IPS-15b (cell line): ENCODE measurements around the gene PHLPP2.
"Not testable (repeated sequence)": the region's sequence is repeated elsewhere in the genome, so short reads cannot be mapped to it uniquely, and the experiment has no call there.

ENCODE experiments used
- H3K27me3 ChIP-seq: one replicate; pipeline ENCODE4 v1.6.1; 2013; ENCODE audit warnings: low read length; ENCODE audit not compliant: control insufficient read depth, insufficient read depth
- H3K36me3 ChIP-seq: one replicate; pipeline ENCODE4 v1.6.1; 2013; ENCODE audit warnings: low read length; ENCODE audit not compliant: control insufficient read depth, insufficient read depth
- H3K4me1 ChIP-seq: one replicate; pipeline ENCODE4 v1.6.1; 2013; ENCODE audit warnings: mild to moderate bottlenecking, low read length; ENCODE audit not compliant: control insufficient read depth, insufficient read depth
- H3K4me3 ChIP-seq: one replicate; pipeline ENCODE4 v1.5.1; 2013; ENCODE audit warnings: low read depth, low read length
- H3K9ac ChIP-seq: one replicate; pipeline ENCODE4 v1.6.1; 2013; ENCODE audit warnings: low read depth, mild to moderate bottlenecking, low read length
- H3K9me3 ChIP-seq: one replicate; pipeline ENCODE4 v1.6.1; 2013; ENCODE audit warnings: mild to moderate bottlenecking, low read length; ENCODE audit not compliant: control insufficient read depth, insufficient read depth

The PHLPP2 gene

GRCh38 chr16:71610447-71610846 is 114.1 kb downstream of the PHLPP2 start:
- Histone ChIP-seq H3K9ac (no peak overlapping the region), H3K9me3 (no peaks in the 10 kb centered on the region), H3K4me3 (no peak overlapping the region), H3K4me1 (no peaks in the 10 kb centered on the region), H3K27me3 (no peaks in the 10 kb centered on the region), H3K36me3 (no peaks in the 10 kb centered on the region)

DNA sequence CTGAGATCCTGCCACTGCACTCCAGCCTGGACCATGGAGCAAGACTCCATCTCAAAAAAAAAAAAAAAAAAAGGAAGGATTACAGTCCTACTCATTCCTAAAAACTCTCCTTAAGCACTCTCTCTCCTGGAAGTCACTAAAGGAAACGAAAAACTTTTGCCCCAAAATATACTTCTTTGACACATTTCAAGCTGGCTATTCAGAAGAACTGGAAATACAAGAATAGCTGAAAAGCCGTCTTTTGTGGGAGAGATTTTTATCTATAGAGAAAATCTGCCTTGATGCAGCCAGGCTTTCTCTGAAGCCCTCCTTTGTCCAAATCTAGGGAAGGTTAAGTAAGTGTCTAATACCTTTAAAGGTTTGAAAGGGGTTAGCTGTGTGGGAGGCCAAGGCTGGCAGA is 115.4 kb downstream of the PHLPP2 start:
- Histone ChIP-seq H3K4me3 (no peak overlapping the region), H3K27me3 (no peaks in the 10 kb centered on the region), H3K36me3 (no peaks in the 10 kb centered on the region), H3K9ac (no peak overlapping the region), H3K4me1 (no peaks in the 10 kb centered on the region), H3K9me3 (no peaks in the 10 kb centered on the region)

DNA sequence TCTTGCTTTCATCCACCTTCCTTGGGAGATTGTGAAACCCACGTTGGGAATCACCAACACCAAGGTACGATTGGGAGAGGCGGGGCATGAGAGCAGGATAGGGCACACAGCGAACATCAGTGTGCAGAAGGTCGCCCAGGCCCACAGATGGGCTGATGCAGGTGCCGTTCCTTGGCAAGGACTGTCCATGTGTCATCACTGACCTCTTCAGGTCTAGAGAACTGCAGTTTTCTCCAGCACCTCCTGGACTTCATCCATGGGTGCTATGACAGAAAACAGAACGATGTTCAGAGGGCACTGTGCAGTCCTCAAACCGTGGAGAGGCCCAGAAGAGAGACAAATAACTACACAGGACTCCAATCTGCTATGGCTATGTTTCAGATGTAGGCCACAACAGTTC is 123.7 kb downstream of the PHLPP2 start:
- no peaks in the 10 kb centered on the region for H3K9me3 ChIP-seq
- no peaks in the 10 kb centered on the region for H3K27me3 ChIP-seq
- H3K9ac ChIP-seq, result no peak overlapping the region
- no peak overlapping the region for H3K4me3 ChIP-seq
- H3K4me1 ChIP-seq, result no peaks in the 10 kb centered on the region
- H3K36me3 ChIP-seq, result no peaks in the 10 kb centered on the region

DNA sequence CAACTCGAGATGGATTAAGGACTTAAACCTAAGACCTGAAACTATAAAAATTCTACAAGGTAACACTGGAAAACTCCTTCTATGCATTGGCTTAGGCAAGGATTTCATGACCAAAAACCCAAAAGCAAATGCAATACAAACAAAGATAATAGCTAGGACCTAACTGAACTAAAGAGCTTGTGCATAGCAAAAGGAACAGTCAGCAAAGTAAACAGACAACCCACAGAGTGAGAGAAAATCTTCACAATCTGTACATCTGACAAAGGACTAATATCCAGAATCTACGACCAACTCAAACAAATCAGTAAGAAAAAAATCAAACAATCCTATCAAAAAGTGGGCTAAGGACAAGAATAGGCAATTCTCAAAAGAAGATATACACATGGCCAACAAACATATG is 126.1 kb downstream of the PHLPP2 start:
- not testable (repeated sequence) for H3K9ac ChIP-seq, H3K4me1 ChIP-seq, H3K27me3 ChIP-seq, H3K9me3 ChIP-seq, H3K36me3 ChIP-seq, H3K4me3 ChIP-seq

DNA sequence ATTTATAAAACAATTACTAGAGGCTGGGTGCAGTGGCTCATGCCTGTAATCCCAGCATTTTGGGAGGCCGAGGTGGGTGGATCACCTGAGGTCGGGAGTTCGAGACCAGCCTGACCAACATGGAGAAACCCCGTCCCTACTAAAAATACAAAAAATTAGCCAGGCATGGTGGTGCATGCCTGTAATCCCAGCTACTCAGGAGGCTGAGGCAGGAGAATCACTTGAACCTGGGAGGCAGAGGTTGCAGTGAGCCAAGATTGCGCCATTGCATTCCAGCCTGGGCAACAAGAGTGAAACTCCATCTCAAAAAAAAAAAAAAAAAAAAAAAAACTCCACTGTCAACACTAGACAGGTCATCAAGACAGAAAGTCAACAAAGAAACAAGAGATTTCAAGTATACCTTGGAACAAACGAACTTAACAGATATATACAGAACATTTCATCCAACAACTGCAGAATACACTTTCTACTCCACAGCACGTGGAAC is 129.1 kb downstream of the PHLPP2 start:
- not testable (repeated sequence) for H3K4me1 ChIP-seq, H3K27me3 ChIP-seq, H3K9ac ChIP-seq, H3K9me3 ChIP-seq, H3K36me3 ChIP-seq, H3K4me3 ChIP-seq
